ENCODE results near the gene PTGR1.

Gene PTGR1

GRCh38 chr9:111527347-111527746, 72.1 kb downstream of the PTGR1 start:
- Histone ChIP-seq H3K27me3 (ENCODE audit: control insufficient read depth in 1 of 2, insufficient read depth in 2 of 2, low read length in 2 of 2) (no peaks in the 10 kb centered on the region), H3K9me3 (ENCODE audit: low read length) (no peaks in the 10 kb centered on the region), H3K4me1 (ENCODE audit: insufficient read depth, low read length) (peaks cover 9% of the 10 kb centered on the region), H3K36me3 (ENCODE audit: insufficient read depth, low read length) (peaks cover 25% of the 10 kb centered on the region), H3K27ac (ENCODE audit: low read depth, low read length) (no peak overlapping the region), H3K4me3 (ENCODE audit: low read depth in 1 of 2, low read length in 2 of 2) (no peak overlapping the region), H3K9ac (ENCODE audit: low read length) (no peak overlapping the region)

DNA sequence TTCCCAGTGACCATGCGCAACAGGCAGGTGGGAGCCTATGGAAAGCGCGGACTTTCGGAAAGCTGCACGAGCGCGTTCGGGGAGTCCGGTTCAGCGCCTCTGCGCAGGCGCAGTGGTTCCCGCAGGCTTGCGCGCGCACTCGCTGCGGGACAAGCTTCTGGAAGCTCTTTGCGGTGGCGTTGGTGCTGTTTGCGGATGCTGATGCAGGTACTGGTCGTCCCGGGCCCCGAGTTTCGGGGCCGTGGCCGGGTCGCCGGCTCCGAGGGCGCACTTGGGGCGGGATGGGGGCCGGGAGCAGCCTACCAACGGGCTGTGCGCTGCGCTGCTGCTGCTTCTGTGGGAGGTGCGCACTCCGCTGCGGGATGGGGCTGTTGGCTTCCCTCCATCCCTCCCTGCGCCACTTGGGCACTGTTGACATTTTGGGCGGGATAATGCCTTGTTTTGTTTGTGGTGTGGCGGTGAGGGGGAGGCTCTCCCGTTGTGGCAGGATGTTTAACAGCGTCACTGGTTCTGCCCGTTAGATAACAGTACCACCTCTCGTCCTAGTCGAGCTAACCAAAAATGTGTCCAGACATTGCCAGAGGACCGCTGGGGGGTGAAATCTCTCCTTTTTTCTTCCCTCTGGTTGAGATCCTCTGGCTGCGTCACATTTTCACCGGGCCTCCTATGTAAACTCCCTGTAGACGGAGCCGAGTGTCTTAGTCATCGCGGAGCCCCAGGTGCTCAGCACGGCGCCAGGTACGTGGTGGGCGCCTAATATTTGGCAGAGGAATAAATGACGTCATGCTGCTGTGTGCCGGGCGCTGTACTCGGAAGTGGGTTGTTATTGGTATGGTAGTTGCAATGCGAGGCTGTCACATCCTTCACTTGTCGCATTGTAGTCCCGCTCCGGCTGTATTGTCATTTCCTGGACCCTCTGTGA, 74.1 kb downstream of the PTGR1 start, which contains the start of gene ZNF483:
Gene ZNF483, plus strand, starts transcription at position 124 of the 922 bp plus-strand sequence. CDS start 2,217 bp downstream, outside the sequence.
- Histone ChIP-seq H3K4me3 (ENCODE audit: low read depth in 1 of 2, low read length in 2 of 2) (peak within 1 kb of the TSS; percentile 72 to 89), H3K27ac (ENCODE audit: low read depth, low read length) (peak within 1 kb of the TSS; percentile 31), H3K27me3 (ENCODE audit: control insufficient read depth in 1 of 2, insufficient read depth in 2 of 2, low read length in 2 of 2) (no peaks in the 10 kb centered on the region), H3K4me1 (ENCODE audit: insufficient read depth, low read length) (peaks cover 9% of the 10 kb centered on the region), H3K36me3 (ENCODE audit: insufficient read depth, low read length) (peaks cover 21% of the 10 kb centered on the region), H3K9ac (ENCODE audit: low read length) (peak within 1 kb of the TSS; percentile 72), H3K9me3 (ENCODE audit: low read length) (no peaks in the 10 kb centered on the region)

DNA sequence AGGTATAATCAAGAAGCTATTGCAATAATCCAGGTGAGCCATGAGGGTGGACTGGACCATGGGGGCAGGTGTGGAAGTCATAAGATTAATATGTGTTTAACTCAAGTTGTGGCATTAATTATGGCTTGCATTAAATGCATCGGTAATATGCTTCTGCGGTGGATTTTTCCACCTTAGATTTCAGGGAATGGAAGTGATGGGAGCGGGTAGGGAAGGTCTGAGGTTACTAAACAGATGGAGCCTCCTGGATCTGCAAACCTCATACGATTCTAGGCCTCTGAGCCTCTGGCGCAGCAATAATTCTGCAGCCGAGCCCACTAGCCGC, 74.8 kb downstream of the PTGR1 start:
- Histone ChIP-seq H3K4me1 (ENCODE audit: insufficient read depth, low read length) (peaks cover 9% of the 10 kb centered on the region), H3K9me3 (ENCODE audit: low read length) (no peaks in the 10 kb centered on the region), H3K9ac (ENCODE audit: low read length) (no peak overlapping the region), H3K27me3 (ENCODE audit: control insufficient read depth in 1 of 2, insufficient read depth in 2 of 2, low read length in 2 of 2) (no peaks in the 10 kb centered on the region), H3K27ac (ENCODE audit: low read depth, low read length) (no peak overlapping the region), H3K36me3 (ENCODE audit: insufficient read depth, low read length) (peaks cover 15% of the 10 kb centered on the region), H3K4me3 (ENCODE audit: low read depth in 1 of 2, low read length in 2 of 2) (peak overlapping the region; percentile 72 to 89)

DNA sequence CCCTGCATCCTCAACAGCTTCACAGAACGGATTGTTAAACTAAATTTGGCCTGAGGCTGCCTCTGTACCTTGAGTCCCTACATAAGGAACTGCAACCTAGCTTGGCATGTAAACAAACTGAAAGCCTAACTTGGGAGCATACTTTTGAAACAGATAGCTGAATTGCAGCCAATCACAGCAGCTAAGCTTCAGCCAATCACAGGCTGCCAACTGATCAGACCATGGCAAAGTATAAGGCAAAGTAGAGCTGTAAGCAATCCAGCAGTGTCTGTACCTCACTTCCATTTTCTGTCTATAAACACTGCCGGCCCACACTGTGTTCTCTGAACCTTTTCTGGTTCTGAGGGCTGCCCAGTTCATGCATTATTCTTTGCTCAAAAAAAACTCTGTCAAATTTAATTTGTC, 83.4 kb downstream of the PTGR1 start:
- Histone ChIP-seq H3K36me3 (ENCODE audit: insufficient read depth, low read length) (no peaks in the 10 kb centered on the region), H3K27ac (ENCODE audit: low read depth, low read length) (no peak overlapping the region), H3K9ac (ENCODE audit: low read length) (no peak overlapping the region), H3K27me3 (ENCODE audit: control insufficient read depth in 1 of 2, insufficient read depth in 2 of 2, low read length in 2 of 2) (no peaks in the 10 kb centered on the region), H3K9me3 (ENCODE audit: low read length) (no peaks in the 10 kb centered on the region), H3K4me3 (ENCODE audit: low read depth in 1 of 2, low read length in 2 of 2) (no peak overlapping the region), H3K4me1 (ENCODE audit: insufficient read depth, low read length) (no peaks in the 10 kb centered on the region)

DNA sequence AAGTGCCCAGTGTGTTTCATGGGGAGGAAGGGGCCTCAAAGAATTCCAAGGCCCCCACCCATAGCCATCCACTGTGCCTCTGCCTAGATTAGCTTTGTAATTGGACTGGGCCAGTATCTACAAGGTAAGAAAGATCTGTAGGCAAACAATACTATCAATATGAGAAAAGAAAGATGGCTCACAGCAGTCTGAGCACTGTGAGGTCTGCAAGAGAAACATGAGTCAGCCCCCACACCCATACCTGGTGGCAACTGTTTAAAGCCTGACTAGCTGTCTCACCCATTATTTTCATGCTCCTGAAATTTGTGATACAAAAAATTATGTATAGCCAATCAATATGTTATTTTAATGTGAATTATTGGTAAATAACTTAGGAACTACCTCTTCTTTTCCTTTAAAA, 84.5 kb downstream of the PTGR1 start:
- Histone ChIP-seq H3K27me3 (ENCODE audit: control insufficient read depth in 1 of 2, insufficient read depth in 2 of 2, low read length in 2 of 2) (no peaks in the 10 kb centered on the region), H3K9ac (ENCODE audit: low read length) (no peak overlapping the region), H3K4me1 (ENCODE audit: insufficient read depth, low read length) (no peaks in the 10 kb centered on the region), H3K36me3 (ENCODE audit: insufficient read depth, low read length) (no peaks in the 10 kb centered on the region), H3K4me3 (ENCODE audit: low read depth in 1 of 2, low read length in 2 of 2) (no peak overlapping the region), H3K9me3 (ENCODE audit: low read length) (no peaks in the 10 kb centered on the region), H3K27ac (ENCODE audit: low read depth, low read length) (no peak overlapping the region)

Data from muscle layer of colon (tissue), 2 donors.